Fibroblast of lung (primary cell): ENCODE data around the gene RPS6KA4. TPM values are rescaled to one million over a fixed set of nuclear protein-coding genes. Genes with fewer than 3 reads are reported as not detected.
A peak's percentile ranks its signal among the peaks of the same experiment; 100 is the strongest.

ENCODE experiments used
- DNase-seq, 2 donors: peaks; one replicate each; pipeline versions ENCODE4 v3.0.0 to v3.0.0-alpha.2; 2010; ENCODE audit warnings: low read depth in 2 of 2
- H2AFZ ChIP-seq: 2 replicates; pipeline ENCODE4 v1.5.1; 2012; ENCODE audit warnings: low read length, control low read depth, inconsistent platforms
- H3K27ac ChIP-seq: 2 replicates; pipeline ENCODE4 v1.5.1; 2011; ENCODE audit warnings: low read length, control low read depth; ENCODE audit not compliant: insufficient read depth
- H3K27me3 ChIP-seq: 2 replicates; pipeline ENCODE4 v1.5.1; 2011; ENCODE audit warnings: mild to moderate bottlenecking, low read length; ENCODE audit not compliant: control insufficient read depth, insufficient read depth
- H3K36me3 ChIP-seq: 2 replicates; pipeline ENCODE4 v1.5.1; 2011; ENCODE audit warnings: low read length; ENCODE audit not compliant: control insufficient read depth, insufficient read depth
- H3K4me1 ChIP-seq: 2 replicates; pipeline ENCODE4 v1.5.1; 2011; ENCODE audit warnings: low read length; ENCODE audit not compliant: control insufficient read depth, insufficient read depth; ENCODE audit errors: extremely low read depth
- H3K4me2 ChIP-seq: 2 replicates; pipeline ENCODE4 v1.5.1; 2011; ENCODE audit warnings: low read length, control low read depth; ENCODE audit not compliant: insufficient read depth; ENCODE audit errors: extremely low read depth
- H3K4me3 ChIP-seq, 4 experiments: fragments of 200-600 bp in 1 of 4; sonication (generic) in 1 of 4; replicated peaks in 1 of 4; 2 replicates each; pipeline ENCODE4 v1.5.1; 2011 to 2016; ENCODE audit warnings: low read length in 4 of 4, low read depth in 3 of 4, mild to moderate bottlenecking in 3 of 4, control low read depth in 2 of 4, inconsistent platforms in 1 of 4, mixed read lengths in 1 of 4; ENCODE audit not compliant: insufficient read depth in 1 of 4; ENCODE audit errors: control extremely low read depth in 1 of 4
- H3K79me2 ChIP-seq: 2 replicates; pipeline ENCODE4 v1.5.1; 2012; ENCODE audit warnings: mild to moderate bottlenecking, low read length, inconsistent platforms; ENCODE audit not compliant: control insufficient read depth, insufficient read depth
- H3K9ac ChIP-seq: 2 replicates; pipeline ENCODE4 v1.5.1; 2011; ENCODE audit warnings: mild to moderate bottlenecking, low read length, control low read depth; ENCODE audit not compliant: insufficient read depth
- H3K9me3 ChIP-seq: 2 replicates; pipeline ENCODE4 v1.5.1; 2012; ENCODE audit warnings: low read depth, low read length; ENCODE audit not compliant: control insufficient read depth, insufficient read depth
- H4K20me1 ChIP-seq: 2 replicates; pipeline ENCODE4 v1.5.1; 2011; ENCODE audit warnings: low read length; ENCODE audit not compliant: control insufficient read depth, insufficient read depth; ENCODE audit errors: extremely low read depth
- CTCF ChIP-seq, 2 donors: IDR thresholded peaks in 1 of 2; conservative IDR thresholded peaks in 1 of 2; 1 replicate in 1 of 2; 2 replicates in 1 of 2; pipeline ENCODE4 v1.5.1; 2011 to 2012; ENCODE audit warnings: low read length in 2 of 2, control low read depth in 1 of 2, inconsistent platforms in 1 of 2, low read depth in 1 of 2, mild to moderate bottlenecking in 1 of 2
- EZH2 ChIP-seq: IDR thresholded peaks from 2 replicates; pipeline ENCODE4 v1.5.1; 2012; ENCODE audit warnings: low read length, control low read depth, mild to moderate bottlenecking; ENCODE audit errors: missing control alignments
- polyA plus RNA-seq, 2 donors: library from polyadenylated mRNA; depleted of rRNA in 1 of 2; stranded (reverse) in 1 of 2; unstranded in 1 of 2; fragments of >200 nt; gene quantifications; 2 replicates each; pipeline ENCODE4 v1.2.1, GENCODE V29; 2011 to 2012; ENCODE audit warnings: missing spikeins in 1 of 2
- total RNA-seq: library from RNA; depleted of rRNA; stranded (reverse); fragments of >200 nt; gene quantifications from 2 replicates; pipeline ENCODE4 v1.2.1, GENCODE V29; 2014

RPS6KA4 gene
- total and polyA plus RNA-seq, 2 donors (not counting 1 experiment from before 2014, with no cell fraction given): 15.9 to 27.6 TPM

DNA sequence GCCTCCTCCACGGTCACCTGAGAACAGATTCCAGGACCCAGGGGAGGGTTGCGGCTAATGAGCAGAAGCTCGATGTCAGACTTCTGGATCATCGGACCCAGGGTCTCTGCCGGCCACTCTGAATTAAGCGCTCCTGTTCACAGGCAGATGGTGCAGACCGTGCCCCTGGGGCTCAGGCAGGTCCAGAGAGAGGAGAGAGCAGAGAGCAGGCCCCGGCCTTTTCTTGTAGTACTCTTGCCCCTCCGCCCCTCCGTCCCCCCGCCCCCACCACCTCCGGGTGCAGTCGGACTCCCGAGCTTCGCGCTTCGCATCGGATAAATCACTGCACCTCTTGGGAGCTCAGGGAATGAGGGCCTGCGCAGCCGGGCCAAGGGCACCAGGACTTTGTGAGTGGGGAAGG lies 50.3 kb downstream of the RPS6KA4 start:
- DNase-seq: no peak
- Histone ChIP-seq H2AFZ (no peak overlapping the region), H3K4me2 (no peak overlapping the region), H3K9me3 (no peaks in the 10 kb centered on the region), H3K36me3 (no peaks in the 10 kb centered on the region), H3K4me3 (no peak overlapping the region), H3K27ac (no peak overlapping the region), H3K4me1 (no peaks in the 10 kb centered on the region), H3K79me2 (no peaks in the 10 kb centered on the region), H3K27me3 (peaks cover 9% of the 10 kb centered on the region), H4K20me1 (no peaks in the 10 kb centered on the region), H3K9ac (no peak overlapping the region)
- TF ChIP-seq CTCF (conservative IDR thresholded peaks at IDR 0.05 in 1 of 2, IDR thresholded peaks at IDR 0.05 in 1 of 2; ENCODE audit: low read depth in 1 of 2, low read length in 2 of 2): no peak

DNA sequence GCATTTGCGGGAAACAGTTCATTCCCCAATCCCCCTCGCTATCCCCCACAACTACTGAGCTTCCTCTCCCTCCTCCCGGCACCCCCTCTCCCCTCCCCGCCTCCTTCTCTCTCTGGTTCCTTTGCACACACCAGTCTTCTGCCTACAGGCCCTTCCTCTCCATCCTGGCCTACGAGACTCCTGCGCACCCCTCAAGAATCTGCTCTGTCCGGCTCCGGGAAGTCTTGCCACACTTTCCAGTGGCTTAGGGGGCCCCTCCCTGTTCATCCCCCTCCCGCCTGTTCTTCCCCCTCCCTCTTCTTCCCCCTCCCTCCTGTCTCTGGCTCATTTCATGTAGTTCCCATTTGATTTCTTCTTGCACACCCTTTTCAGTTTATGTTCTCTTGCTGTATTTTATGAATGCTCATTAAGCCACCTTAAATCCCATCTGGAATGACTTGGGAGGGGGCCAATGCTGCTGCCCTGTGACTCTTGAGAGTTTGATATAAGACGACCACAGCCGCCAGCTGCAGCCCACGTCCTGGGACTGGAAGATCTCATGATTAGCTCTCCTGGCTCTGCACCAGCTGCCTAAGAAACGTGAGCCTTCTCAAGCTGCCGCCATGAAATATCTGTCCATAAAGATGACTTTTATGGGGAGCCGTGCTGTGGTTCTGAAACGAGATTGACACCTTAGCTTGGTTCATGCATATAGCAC lies 50.9 kb downstream of the RPS6KA4 start:
- peak; percentile 34 to 36 for DNase-seq
- no peak overlapping the region for H3K4me2 ChIP-seq
- TF ChIP-seq EZH2: no peak

GRCh38 chr11:64410404-64410734 lies 51.4 kb downstream of the RPS6KA4 start:
- H3K4me1 ChIP-seq: no peaks in the 10 kb centered on the region
- peaks cover 4% of the 10 kb centered on the region for H3K27me3 ChIP-seq
- no peak overlapping the region for H3K27ac ChIP-seq
- H2AFZ ChIP-seq: no peak overlapping the region
- H3K4me3 ChIP-seq: no peak overlapping the region
- no peaks in the 10 kb centered on the region for H3K79me2 ChIP-seq
- no peak for TF ChIP-seq CTCF (conservative IDR thresholded peaks at IDR 0.05 in 1 of 2, IDR thresholded peaks at IDR 0.05 in 1 of 2; ENCODE audit: low read depth in 1 of 2, low read length in 2 of 2)
- TF ChIP-seq EZH2: no peak
- no peaks in the 10 kb centered on the region for H3K9me3 ChIP-seq
- H4K20me1 ChIP-seq: no peaks in the 10 kb centered on the region
- no peaks in the 10 kb centered on the region for H3K36me3 ChIP-seq
- no peak for DNase-seq
- no peak overlapping the region for H3K4me2 ChIP-seq
- H3K9ac ChIP-seq: no peak overlapping the region

More for the DNA sequence above, 50.9 kb downstream of the RPS6KA4 start:
- peaks cover 4% of the 10 kb centered on the region for H3K27me3 ChIP-seq
- H3K9ac ChIP-seq: no peak overlapping the region
- no peaks in the 10 kb centered on the region for H3K36me3 ChIP-seq
- no peak overlapping the region for H2AFZ ChIP-seq
- H3K79me2 ChIP-seq: no peaks in the 10 kb centered on the region
- H3K4me3 ChIP-seq: no peak overlapping the region
- no peaks in the 10 kb centered on the region for H3K9me3 ChIP-seq
- H3K27ac ChIP-seq: no peak overlapping the region
- no peaks in the 10 kb centered on the region for H4K20me1 ChIP-seq
- no peaks in the 10 kb centered on the region for H3K4me1 ChIP-seq
